H4 (cell line): ENCODE results near the gene TBC1D22A. TPM values are rescaled to one million over a fixed set of nuclear protein-coding genes. Genes with fewer than 3 reads are reported as not detected.

Experiments used
- DNase-seq: peaks from one replicate; pipeline ENCODE4 v3.0.0-alpha.2; 2015; ENCODE audit warnings: low spot score
- total RNA-seq: library from RNA; depleted of rRNA; stranded (reverse); fragments of >200 nt; shearing (Covaris generic); gene quantifications from 2 replicates; pipeline ENCODE4 v1.2.3, GENCODE V29; 2014

TBC1D22A gene
- total RNA-seq, 1 experiment from 2014 or later, result 8.6 TPM

DNA sequence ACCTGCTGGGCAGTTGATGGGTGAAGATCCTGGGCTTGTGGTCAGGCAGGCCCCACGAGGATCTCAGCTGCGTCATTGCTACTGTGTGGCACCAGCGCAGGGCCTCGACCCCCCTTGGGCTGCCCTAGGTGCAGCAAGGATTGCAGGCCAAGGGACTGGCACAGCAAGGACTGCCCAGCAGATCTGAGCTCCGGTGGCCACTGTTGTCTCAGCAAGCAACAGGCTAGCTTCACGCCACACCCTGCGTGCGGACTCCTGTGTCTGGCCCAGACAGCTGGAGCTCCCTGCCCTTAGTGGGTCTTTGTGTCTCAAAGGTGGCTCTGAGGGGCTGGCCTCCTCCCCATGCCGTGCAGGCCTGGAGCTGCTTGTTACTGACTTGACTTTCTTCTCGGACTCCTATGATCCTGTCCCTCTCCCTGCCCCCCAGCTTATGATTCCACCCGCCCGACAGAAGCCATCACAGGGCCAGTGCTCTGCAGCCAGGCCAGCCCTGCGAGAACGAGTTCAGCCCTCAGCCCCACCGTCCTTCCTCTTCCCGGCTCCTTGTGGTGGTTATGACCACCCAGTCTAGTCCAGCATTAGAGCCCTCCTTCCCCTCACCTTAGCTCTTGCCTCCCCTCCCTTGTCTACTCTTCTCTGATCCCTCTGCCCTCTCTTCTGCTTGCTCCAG lies 295.6 kb downstream of the TBC1D22A start:
- no peak for DNase-seq

- no peak for DNase-seq
Measured at GRCh38 chr22:47059076-47059475, 296.6 kb downstream of the TBC1D22A start.

DNA sequence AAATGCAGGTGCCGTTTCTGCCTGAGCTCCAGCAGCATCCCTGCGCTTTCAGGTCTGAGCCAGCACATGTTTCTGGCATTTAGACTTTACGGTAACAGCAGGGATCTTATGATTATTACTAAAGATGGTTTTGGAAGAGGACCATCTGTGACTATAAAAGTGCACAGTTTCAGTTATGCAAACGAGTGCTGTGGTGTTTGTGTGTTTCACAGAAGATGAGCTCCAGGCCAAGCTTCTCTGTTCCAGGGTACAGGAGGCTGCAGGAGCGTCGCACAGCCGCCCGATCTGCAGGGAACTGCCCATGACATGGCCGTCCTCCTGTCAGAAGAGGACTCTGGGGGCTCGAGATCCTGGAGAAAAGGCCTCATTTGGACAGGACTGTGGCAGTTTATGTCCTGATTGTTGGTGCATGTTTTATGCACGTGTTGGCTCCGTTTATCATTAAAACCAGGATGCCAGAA lies 297.3 kb downstream of the TBC1D22A start:
- DNase-seq, result no peak

GRCh38 chr22:47060718-47061117 lies 298.3 kb downstream of the TBC1D22A start:
- DNase-seq, result no peak

- DNase-seq, result no peak
Measured at GRCh38 chr22:47061226-47061625, 298.8 kb downstream of the TBC1D22A start.

- DNase-seq, result no peak
Measured at GRCh38 chr22:47062126-47062525, 299.7 kb downstream of the TBC1D22A start.

GRCh38 chr22:47063071-47063509 lies 300.6 kb downstream of the TBC1D22A start:
- DNase-seq, result no peak

GRCh38 chr22:47063606-47064005 lies 301.2 kb downstream of the TBC1D22A start:
- no peak for DNase-seq

GRCh38 chr22:47064016-47064415 lies 301.6 kb downstream of the TBC1D22A start:
- no peak for DNase-seq

GRCh38 chr22:47064416-47064815 lies 302.0 kb downstream of the TBC1D22A start:
- no peak for DNase-seq

DNA sequence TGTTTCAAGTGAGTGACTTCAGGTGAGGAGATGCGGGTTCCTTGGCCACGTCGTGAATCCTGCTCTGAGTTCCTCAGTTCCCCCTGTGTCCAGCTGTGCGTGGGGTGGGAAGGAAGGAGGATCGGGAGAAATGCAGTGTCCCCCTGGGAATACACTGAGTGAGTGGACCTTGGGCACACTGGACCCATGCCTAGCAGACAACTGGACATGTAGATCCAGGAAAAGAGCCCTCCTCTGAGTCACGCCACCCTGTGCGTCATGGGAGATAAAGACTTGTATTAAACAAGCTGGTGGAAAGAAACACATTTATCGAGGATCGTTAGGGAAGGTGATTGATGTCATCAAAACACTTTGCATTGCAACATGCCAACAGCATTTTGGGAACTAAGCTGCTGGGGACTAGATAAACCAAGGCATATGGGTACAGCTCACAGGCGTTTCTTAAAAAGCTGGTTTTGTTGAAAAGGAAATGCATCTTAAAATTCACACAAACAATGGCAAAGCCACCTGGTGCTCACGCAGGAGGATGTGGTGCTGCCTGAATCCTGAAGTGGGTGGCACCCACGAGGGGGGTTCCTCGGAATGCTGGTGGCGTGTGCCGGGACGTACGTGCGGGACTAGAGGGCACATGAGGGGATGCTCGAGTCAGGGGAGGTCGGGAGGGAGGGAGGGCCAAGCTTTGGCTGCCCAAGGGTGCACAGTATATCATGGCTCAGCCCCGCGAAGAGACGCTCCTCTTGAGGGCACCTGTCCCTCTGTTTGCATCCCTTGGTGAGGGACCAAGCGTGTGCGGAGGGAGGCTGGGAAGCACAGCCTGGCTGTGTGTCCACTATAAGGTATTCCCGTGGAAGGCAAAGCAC lies 303.5 kb downstream of the TBC1D22A start:
- DNase-seq, result no peak

- no peak for DNase-seq
Measured at GRCh38 chr22:47066616-47066905, 304.1 kb downstream of the TBC1D22A start.

GRCh38 chr22:47067321-47067890 lies 305.0 kb downstream of the TBC1D22A start:
- no peak for DNase-seq

GRCh38 chr22:47067911-47068625 lies 305.6 kb downstream of the TBC1D22A start:
- no peak for DNase-seq

DNA sequence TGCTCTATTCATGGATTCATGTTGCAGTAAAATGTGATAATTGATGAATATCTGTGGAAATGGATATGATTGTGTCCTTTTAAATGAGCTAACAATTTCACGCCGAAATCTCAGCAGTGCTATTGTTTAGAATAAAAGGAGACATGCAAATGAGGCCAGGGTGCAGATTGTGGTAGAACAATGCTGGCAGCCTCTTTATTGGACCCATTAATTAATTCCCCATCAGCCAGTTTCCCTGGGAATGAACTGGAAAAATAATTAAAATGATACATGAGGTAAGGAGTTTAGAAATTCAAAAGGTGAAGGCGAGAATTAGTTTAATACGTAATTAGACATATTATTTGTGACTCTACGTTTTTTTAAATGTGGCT lies 306.2 kb downstream of the TBC1D22A start:
- no peak for DNase-seq

- DNase-seq, result no peak
Measured at GRCh38 chr22:47069270-47069669, 306.8 kb downstream of the TBC1D22A start.

DNA sequence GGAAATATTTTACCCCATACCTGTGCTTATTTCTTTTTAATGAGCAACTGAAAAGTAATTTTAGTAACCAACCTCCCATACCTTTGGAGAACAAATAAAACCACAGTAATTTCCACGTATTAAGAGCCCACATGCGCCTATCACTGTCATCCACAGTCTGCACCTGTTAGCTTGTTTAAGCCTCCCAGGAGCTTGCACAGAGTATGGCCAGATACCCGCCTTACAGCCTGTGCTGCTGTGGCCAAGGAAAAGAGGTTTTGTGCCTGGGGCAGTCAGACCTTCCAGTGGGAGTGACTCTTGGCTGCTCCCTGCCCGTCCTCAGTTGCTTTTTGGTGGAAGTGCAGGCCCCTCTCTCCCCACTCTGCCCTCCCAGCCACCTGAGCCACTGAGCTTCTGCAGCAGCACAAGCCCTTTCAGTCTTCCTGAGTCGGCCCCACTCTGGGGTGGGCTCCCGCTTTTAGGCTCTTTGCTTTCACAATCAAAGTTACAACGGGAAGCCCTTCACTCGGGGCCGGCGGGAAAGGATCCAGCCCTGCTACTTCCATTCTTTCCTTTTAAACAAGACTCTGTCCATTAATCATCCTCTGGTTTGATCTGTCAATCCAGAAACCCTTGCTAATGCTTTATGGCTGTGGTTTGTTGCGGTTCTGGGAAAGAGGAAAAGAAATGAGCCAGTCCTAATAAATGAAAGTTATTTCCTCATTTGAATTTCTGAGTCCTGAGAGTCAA lies 308.8 kb downstream of the TBC1D22A start:
- DNase-seq, result no peak

DNA sequence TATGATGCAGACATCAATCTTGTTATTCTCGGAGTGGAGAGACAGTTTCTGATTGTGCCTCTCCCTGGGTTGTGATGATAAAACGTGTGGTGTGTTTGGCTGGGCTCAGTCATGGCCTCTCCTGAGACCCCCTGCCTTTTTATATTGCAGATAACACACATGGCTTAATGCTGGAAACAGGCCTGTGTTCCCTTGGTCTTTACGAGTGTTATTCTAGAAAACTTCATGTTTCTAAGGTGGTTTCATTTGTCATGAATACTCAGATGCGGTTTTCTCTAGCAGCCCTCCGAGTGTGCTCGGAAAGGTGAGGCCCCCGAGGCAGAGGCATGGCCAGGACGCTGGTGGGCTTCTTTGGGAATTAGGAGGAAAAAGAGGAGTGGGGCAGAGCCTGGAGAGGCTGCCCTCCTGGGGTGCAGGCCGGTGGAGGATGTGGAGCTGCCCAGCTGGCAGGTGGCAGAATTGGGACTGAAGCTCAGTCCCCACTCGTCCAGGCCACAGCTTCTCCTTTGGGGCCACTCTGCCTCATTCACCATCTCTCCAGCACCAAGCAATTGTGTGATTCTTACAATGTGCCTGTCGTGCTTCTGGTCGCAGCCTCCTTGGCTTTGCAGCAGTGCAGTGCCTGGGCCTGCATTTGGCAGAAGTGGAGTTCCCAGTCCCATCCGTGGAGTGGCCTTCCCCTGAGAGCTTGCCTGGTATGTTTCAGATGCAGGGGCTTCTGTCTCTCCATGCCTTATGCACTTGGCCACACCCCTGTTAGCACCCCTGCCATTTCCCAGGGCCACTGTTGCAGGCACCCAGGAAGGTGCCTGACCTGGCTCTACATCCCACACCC lies 309.6 kb downstream of the TBC1D22A start:
- no peak for DNase-seq

- no peak for DNase-seq
Measured at GRCh38 chr22:47072642-47072967, 310.2 kb downstream of the TBC1D22A start.

- DNase-seq, result no peak
Measured at GRCh38 chr22:47073075-47073474, 310.6 kb downstream of the TBC1D22A start.

DNA sequence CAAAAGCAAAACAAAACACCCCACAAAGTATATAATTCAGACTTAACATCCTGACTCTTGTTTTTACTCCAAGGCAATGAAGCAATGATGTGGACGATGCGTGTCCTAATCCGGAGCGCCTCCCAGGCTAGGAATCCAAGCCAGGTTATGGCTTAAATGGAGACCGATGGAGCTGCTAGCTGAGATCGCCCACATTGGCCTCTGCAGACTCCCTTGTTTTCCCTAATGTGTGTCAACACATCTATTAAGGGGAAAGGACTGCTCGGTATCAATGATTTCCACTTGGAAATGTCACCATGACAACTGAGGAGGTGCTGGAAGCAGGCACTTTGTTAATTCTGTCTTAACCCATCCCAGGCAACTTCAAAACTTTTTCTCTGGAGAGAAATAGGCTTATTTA lies 311.7 kb downstream of the TBC1D22A start:
- no peak for DNase-seq
